Measurements from ENCODE around the gene KIF4B.
"Not testable (repeated sequence)": the region's sequence is repeated elsewhere in the genome, so short reads cannot be mapped to it uniquely, and the experiment has no call there.

KIF4B gene

DNA sequence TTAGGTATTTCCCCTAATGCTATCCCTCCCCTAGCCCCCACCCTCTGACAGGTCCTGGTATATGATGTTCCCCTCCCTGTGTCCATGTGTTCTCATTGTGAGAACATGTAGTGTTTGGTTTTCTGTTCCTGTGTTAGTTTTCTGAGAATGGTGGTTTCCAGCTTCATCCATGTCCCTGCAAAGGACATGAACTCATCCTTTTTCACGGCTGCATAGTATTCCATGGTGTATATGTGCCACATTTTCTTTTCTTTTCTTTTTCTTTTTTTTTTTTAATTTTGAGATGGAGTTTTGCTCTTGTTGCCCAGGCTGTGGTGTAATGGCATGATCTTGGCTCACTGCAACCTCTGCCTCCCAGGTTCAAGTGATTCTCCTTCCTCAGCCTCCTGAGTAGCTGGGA, 7.3 kb upstream of the KIF4B start:
- DNase-seq = not testable (repeated sequence)

DNA sequence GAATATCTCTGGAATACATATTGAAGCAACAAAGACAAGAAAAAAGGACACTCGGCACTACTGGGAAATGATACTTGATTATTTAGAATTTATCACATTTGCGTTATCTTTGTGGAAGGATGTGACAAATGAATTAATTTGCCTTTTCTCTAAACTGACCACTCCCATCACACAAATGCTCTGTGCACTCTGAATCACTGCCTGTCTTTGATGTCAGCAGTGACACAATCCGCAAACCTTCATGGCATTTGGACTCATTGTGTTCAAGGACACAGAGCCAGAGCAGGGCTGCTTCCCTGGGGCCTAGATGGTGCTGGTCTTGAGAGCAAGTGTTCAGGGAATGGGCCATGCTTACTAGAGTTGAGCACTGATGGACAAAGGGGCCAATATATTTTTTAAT, 4.9 kb upstream of the KIF4B start:
- no peak for DNase-seq

DNA sequence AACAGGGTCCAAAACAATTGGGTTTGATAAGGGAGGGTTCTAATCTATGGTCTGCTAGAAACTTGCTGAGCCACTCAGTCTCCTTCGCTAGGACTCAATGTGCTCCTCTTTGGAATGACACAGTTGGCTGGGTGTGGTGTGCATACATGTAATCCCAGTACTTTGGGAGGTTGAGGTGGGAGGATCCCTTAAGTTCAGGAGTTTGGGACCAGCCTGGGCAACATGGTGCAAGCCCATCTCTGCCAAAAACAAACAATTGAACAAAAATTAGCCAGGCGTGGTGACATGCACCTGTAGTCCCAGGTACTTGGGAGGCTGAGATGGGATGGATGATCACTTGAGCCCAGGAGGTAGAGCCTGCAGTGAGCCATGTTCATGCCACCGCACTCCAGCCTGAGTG, 2.7 kb upstream of the KIF4B start:
- no peak for DNase-seq

DNA sequence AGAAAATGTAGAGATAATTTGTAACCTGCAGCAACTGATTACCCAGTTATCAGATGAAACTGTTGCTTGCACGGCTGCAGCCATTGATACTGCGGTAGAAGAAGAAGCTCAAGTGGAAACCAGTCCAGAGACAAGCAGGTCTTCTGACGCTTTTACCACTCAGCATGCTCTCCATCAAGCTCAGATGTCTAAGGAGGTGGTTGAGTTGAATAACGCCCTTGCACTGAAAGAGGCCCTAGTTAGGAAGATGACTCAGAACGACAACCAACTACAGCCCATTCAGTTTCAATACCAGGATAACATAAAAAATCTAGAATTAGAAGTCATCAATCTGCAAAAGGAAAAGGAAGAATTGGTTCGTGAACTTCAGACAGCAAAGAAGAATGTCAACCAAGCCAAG, 1.7 kb downstream of the KIF4B start:
- no peak for DNase-seq

DNA sequence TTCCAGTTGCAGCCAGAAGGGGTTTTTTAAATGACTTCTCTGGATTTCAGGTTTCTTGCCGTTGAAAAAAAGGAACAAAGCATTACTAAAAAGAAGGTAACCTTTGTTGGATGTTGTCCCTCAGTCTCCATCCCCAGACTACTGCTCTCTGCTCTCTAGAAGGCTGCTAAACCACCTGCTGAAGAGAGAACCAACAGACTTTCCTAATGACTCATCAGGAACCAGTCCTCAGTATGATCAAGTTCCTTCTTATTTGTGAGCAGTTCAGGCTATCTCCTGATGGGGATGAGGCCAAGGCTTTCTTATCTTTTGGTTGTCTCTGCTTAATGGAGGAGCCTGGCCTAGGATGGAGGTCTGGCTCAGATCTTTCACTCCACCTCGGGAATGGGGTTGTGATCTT, 4.1 kb downstream of the KIF4B start:
- no peak for DNase-seq

DNA sequence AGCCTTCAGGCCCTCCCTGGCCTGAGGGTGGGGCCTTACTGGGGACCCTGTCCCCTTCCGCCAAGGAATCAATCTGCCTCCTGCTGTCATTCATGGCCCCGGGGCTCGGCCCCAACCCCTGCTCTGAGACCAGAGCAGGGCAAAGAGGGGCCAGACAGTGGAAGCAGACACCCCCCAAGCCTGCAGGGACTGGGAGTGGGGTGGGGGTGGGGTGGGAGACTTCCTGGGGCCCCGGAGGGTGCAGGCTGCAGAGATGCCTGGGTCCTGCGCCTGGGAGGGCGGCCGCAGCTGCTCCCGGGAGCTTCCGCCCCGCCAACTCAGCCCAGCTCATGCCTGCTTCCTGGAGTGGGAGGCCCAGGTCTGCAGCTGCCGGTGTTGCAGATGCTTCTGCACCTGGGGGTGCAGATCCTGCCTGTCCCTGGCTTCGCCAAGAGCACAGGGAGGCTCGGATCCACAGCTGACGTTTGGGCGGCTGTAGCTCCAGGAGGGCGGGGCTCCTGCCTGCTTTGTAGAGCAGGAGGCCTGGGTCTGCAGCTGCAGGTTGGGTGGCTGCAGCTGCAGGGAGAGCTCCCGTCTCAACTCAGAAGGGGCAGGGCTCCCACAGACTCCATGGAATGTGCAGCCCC, 6.2 kb downstream of the KIF4B start:
- DNase-seq = no peak

DNA sequence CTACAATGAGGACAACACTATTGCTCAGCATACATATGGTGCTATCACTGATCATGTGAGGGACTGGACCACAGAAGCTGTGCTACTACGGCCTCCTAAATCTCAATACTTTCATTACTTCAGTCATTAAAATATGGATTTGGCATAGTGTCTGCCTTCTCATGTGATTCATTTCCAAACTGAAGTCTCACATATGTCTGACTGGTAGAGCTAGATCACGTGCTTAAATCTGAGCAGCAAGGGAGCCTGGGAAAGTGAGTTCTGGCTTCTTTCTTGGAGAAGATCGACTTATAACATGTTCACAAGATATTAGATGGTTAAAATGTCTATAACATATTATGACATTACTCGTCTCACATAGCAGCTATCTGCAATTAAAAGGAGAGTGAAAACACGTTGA, 8.3 kb downstream of the KIF4B start:
- no peak for DNase-seq

DNA sequence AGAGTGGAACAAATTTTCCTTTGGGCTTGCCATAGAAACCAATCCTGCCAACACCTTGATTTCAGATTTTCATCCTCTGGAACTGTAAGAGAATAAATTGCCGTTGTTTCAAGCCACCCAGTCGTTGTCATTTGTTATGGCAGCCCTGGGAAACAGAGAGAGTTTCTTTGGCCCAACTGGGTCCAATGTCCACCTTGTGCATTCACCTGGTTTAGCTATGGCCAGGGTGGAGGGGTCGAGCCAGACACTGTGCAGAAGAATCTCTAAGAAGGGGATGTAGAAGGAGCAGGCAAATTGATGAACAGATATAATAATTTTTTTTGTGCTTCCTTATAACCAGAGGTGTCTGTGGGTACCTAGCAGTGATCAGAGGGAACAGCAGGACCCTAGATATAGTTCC, 9.8 kb downstream of the KIF4B start:
- DNase-seq = no peak

DNA sequence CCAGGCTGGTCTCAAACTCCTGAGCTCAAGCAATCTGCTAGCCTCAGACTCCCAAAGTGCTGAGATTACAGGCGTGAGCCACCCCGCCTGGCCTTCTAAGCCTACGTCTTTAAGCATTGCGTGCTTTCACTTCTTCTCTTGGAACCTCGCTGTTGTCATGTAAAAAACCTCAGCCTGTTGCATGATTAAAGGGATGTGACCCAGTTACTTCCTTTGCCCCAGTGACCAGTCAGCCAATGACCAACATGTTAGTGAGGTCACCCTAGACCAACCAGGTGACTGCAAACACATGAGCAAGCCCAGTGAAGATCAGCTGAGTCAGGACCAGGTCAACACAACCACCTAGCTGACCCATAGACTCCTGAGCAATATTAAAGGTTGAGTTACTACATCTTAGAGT, 10.5 kb downstream of the KIF4B start:
- no peak for DNase-seq

DNA sequence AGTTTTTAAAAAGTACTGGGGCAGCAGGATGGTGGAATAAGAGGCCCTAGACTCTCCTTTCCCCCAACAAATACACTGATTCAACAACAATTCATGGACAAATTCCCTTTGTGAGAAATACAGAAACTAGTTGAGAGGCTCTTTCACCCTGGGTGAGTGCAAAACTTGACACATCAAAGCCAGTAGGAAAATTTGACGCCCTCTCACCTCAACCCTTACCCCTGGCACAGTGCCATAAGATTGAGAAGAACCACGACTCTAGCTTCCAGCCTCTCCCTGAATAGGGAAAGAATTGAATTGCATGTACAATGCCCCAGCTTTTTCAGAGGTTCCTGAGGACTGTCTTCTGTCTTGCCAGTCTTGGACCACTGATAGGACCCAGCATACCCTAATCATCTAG, 12.3 kb downstream of the KIF4B start:
- no peak for DNase-seq

DNA sequence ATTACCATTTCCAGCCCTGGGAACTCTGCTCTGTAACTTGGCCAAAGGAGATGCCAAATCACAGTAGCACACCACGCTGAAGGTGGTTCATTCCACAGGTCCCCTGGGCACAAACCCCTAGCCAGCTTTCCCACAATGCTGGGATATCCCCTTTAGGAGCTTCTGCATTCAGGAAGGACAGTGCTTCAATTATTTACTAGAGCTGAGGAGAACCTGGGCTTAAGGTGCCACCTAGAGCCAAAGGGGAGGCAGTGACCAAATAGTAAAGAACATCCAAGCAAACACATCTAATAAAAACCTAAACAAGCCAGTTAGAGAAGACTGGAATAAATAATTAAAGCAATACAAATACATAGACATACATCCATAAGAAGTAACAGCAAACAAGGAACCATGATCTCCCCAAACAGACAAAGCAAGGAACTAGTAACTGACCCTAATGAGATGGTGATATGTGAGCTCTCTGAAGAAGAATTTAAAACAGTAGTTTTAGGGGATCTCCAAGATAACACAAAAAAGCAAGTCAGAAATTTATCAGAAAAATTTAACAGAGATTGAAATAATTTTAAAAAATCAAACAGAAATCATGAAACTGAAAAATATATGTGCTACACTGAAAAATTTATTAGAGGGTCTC, 14.6 kb downstream of the KIF4B start:
- no peak for DNase-seq

DNA sequence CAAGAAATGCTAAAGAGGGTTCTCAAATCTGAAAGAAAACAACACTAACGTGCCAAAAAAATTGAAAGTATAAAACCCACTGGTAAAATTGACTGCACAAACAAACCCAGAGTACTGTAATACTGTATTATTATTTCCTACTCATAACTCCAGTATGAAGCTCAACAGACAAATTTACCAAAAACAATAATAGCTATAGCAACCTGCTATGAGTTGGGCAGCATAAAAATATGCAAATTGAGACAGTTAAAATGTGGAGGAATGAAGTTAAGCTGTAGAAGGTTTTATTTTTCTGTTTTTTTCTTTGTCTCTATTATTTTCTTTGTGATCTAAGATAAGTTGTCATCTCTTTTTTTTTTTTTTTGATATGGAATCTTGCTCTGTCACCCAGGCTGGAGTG, 15.7 kb downstream of the KIF4B start:
- no peak for DNase-seq

DNA sequence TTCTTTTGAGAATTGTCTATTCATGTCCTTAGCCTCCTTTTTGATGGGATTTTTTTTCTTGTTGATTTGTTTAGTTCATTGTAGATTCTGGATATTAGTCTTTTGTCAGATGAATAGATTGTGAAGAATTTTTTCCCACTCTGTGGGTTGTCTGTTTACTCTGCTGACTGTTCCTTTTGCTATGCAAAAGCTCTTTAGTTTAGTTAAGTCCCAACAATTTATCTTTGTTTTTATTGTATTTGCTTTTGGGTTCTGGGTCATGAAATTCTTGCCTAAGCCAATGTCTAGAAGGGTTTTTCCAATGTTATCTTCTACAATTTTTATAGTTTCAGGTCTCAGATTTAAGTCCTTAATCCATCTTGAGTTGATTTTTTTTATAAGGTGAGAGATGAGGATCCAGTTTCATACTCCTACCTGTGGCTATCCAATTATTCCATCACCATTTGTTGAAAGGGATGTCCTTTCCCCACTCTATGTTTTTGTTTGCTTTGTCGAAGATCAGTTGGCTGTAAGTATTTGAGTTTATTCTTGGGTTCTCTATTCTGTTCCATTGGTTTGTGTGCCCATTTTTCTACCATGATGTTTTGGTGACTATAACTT, 20.7 kb downstream of the KIF4B start:
- not testable (repeated sequence) for DNase-seq

DNA sequence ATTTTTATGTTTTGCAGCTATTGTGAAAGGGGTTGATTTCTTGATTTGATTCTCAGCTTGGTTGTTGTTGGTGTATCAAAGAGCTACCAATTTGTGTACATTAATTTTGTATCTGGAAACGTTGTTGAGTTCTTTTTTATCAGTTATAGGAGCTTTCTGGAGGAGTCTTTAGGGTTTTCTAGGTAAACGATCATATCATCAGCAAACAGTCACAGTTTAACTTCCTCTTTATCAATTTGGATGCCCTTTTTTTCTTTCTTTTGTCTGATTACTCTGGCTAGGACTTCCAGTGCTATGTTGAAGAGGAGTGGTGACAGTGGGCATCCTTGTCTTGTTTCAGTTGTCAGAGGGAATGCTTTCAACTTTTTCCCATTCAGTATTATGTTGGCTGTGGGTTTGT, 21.5 kb downstream of the KIF4B start:
- not testable (repeated sequence) for DNase-seq

DNA sequence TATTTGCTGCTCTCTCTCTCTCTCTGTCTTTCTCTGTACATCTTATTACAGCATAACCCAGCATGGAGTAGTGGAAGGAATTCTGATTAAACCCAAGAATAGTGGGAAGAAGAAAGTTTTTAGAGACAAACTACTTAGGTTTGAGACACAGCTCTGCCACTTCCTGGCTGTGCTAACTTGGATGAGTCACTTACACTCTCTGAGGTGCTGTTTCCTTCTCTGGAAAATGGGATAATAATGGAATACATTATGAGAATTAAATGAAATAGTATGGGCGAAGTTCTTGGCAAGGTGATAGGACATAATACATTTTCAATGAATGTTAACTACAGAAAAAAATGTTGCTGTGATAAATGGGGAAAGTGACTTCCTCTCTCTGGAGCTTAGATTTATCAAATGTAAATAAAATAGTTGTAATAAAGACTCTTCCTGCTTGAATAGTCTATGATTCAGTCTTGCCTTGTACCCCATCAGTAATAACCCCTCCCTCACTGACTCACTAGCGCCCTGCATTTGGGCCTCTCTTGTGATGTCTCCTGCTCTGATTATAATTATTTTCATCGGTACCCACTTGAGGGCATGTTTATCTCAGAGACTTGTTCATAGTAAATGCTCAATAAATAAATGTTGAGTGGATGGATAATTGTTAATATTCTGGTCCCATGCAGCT, 27.6 kb downstream of the KIF4B start:
- no peak for DNase-seq

DNA sequence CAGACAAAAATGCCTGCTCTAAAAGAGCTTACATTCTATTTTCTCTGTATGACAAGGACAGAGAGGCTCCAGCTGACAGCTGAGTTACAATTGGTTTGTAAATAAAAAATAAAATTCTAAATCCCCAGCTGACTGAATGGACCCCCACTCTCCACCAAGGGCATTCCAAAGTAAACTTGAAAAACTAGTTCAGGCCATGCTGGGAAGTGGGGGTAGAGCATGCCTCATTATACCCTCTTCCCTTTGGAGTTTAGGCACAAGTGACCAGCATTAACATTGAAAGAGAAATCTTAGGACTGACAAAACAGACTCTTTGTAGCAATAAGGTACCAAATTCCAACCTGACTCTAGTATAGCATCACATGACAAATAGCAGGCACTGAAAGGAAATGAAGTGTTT, 31.0 kb downstream of the KIF4B start:
- no peak for DNase-seq

DNA sequence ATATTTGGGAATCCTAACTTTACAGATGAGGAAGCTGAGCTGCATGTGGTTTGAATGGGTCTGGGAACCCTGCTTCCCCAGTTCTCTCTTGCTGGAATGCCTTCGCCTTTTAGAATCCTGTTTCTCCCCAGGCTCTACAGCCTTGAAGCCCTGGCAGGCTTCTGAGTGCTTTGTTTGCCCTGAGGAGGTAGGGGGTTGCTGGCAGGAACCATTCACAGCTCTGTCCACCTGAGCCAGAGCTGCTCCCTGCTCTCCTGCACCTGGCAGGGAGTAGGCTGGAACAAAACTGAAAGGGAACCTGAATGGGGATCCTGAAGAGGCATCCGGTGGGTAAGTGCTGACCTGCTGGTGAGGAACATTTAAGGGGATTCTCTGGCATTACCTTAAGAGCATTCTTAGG, 33.0 kb downstream of the KIF4B start:
- DNase-seq = no peak

DNA sequence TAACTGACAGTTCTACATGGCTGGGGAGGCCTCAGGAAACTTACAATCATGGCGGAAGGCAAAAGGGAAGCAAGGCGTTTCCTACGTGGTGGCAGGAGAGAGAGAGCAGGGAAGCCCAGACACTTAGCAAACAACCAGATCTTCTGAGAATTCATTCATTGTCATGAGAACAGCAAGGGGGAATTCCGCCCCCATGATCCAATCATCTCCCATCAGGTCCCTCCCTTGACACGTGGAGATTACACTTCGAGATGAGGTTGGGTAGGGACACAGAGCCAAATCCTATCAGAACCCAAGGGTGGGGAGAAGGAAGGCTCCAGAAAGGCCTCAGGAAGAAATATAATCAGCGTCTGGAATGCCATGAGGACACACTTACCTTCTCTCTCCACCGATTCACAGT, 34.3 kb downstream of the KIF4B start:
- DNase-seq = no peak

DNA sequence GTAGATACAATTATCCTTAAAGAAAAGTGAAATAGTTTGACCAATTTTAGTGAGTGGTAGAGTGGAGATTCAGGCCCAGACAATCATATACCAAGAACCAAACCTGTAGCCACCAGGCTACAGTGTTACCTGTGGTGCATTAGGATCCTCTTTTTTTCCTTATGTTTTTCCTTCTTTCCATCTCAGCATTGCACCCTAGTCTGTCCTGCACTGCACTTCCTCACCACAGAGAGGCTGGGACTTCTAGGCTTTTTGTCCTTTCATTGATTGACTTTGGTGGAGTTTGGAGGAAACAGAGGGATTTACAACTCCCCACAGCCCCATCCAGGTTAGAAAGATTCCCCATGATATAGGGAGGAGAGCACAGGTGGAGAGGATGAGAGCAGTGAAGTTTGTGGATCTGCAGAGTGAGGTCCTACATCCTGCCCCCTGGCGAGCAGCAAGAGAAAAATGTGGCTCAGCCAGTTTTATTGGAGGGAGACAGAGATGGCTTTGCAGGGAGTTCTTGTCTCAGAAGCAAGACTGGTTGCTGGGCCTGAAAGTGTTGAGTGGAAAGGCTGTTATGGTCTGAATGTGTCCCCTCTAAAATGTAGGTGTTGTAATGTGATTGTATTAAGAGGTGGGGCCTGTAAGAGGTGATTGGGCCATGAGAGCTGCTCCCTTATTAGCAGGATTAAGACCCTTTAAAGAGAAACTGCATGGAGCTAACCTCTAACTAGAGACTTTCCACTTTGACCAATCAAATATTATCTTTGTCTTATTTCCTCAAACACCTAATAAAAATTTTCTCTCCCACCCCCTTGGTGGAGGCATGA, 36.2 kb downstream of the KIF4B start:
- no peak for DNase-seq

DNA sequence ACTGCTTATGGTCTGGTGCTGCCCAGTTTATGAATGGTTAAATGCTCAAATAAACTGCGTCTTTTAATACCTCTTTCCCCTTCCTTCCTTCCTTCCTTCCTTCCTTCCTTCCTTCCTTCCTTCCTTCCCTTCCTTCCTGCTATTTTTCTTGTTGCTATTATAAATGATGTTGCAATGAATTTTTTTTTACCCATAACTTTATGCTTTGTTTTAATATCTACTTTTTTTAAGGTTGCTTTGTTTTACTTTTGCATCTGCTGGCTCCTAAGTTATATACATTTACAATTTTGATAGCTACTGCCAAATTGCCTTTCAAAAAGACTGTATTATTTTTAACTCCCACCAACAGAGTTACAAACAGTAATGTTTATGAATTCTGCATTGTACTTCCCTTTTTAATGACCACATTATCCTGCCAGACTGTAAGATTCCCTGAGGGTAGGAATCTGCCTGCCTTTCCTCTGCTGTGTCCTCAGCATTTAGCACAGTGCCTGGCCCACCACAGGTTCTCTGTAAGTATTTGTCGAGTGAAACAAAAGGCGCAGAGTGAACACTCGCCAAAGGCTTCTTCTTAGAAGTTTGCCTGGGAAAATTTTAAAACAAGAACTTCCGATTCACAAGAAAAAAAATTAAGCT, 36.9 kb downstream of the KIF4B start:
- DNase-seq = no peak

DNA sequence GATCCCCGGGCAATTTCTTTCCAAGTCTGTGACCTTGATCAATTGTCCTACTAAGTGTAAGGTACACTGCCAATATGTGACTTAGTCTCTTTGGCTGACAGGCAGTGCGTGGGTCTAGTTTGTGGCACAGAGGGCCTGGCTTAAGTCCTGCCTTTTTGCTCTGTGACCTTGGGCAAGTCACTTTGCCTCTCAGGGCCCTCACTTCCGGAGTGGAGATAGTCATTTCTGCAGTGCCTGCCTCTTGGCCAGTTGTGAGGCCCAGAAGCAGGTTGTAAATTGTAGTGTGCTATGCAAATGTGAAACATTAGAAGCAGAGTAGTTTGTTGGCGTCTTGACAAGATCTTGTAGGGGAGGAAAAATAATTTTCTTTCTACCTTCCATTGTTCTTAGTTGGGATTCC, 39.0 kb downstream of the KIF4B start:
- no peak for DNase-seq

DNA sequence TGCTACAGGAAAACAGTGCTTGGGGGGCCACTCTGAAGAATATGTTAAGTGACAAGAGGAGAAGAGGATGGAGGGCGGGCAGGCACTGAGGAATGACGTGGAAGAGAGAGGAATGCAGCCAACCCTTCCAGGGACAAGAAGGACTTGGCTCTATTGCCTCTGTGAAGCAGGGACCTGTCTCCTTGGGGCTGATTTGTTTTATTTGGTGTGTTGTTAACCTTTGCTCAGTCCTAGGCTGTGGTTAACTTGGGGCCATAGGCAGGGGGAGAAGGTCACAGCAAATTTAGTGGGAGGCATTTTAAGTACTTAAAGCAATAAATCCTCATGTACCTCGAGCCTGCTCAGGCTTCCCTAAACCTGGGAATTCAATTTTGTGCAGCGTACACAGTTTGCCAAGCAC, 39.9 kb downstream of the KIF4B start:
- DNase-seq = no peak

All from activated CD4-positive, CD25-positive, alpha-beta regulatory T cell treated with anti-CD3 and anti-CD28 coated beads, Interleukin-2, amount 50 U/mL, for 72 hours (primary cell).